Ureter (tissue), 1 donor: ENCODE measurements around the gene CNOT2. TPM values are rescaled to one million over a fixed set of nuclear protein-coding genes. Genes with fewer than 3 reads are reported as not detected.

Experiments
- DNase-seq: peaks from one replicate; pipeline ENCODE4 v3.0.0-alpha.2; 2020; ENCODE audit warnings: low spot score
- total RNA-seq: library from RNA; stranded (reverse); gene quantifications from one replicate; pipeline ENCODE4 v1.2.4, GENCODE V29; 2023
- donor health status: DM: yes; HTN: yes; CAD: no.

The CNOT2 gene
- total RNA-seq, 1 donor from 2014 or later, result 119 TPM

- DNase-seq, result no peak
These were observed 8.4 kb downstream of the CNOT2 start for GRCh38 chr12:70251661-70252060.

- no peak for DNase-seq
These were observed 9.6 kb downstream of the CNOT2 start for GRCh38 chr12:70252832-70253231.

- DNase-seq, result no peak
These were observed 11.0 kb downstream of the CNOT2 start for GRCh38 chr12:70254225-70254624.

GRCh38 chr12:70254846-70255245 lies 11.6 kb downstream of the CNOT2 start:
- no peak for DNase-seq

GRCh38 chr12:70255311-70255710 lies 12.1 kb downstream of the CNOT2 start:
- DNase-seq, result no peak

GRCh38 chr12:70258605-70259403 lies 15.6 kb downstream of the CNOT2 start:
- no peak for DNase-seq

GRCh38 chr12:70260646-70261045 lies 17.4 kb downstream of the CNOT2 start:
- DNase-seq, result no peak

GRCh38 chr12:70264067-70264867 lies 21.0 kb downstream of the CNOT2 start:
- no peak for DNase-seq

- no peak for DNase-seq
These were observed 21.9 kb downstream of the CNOT2 start for GRCh38 chr12:70265132-70265531.

- no peak for DNase-seq
These were observed 24.3 kb downstream of the CNOT2 start for GRCh38 chr12:70267550-70267949.

- no peak for DNase-seq
These were observed 25.7 kb downstream of the CNOT2 start for GRCh38 chr12:70268972-70269371.

GRCh38 chr12:70270108-70270507 lies 26.9 kb downstream of the CNOT2 start:
- no peak for DNase-seq

- no peak for DNase-seq
These were observed 27.8 kb downstream of the CNOT2 start for GRCh38 chr12:70271025-70271424.

- DNase-seq, result no peak
These were observed 29.3 kb downstream of the CNOT2 start for GRCh38 chr12:70272510-70272909.

GRCh38 chr12:70275045-70275444 lies 31.8 kb downstream of the CNOT2 start:
- no peak for DNase-seq

GRCh38 chr12:70277973-70278372 lies 34.7 kb downstream of the CNOT2 start:
- no peak for DNase-seq

- no peak for DNase-seq
These were observed 35.7 kb downstream of the CNOT2 start for GRCh38 chr12:70278945-70279344.

- no peak for DNase-seq
These were observed 40.0 kb downstream of the CNOT2 start for GRCh38 chr12:70283232-70283631.

- no peak for DNase-seq
These were observed 45.6 kb downstream of the CNOT2 start for GRCh38 chr12:70288817-70289216.

GRCh38 chr12:70290116-70290515 lies 46.9 kb downstream of the CNOT2 start:
- DNase-seq, result no peak

- no peak for DNase-seq
These were observed 49.0 kb downstream of the CNOT2 start for GRCh38 chr12:70292017-70292776.
